Suprapubic skin (tissue), 3 donors: ENCODE results near the gene ZNF497.

Source experiments
- POLR2A ChIP-seq, 2 donors: fragments of 450-650 bp; IDR thresholded peaks; one replicate each; pipeline ENCODE4 v1.6.1; 2017; ENCODE audit warnings: antibody characterized with exemption in 2 of 2, mild to moderate bottlenecking in 2 of 2, moderate library complexity in 2 of 2
- TF ChIP-seq, protein P1 (sequence below), 2 donors: fragments of 200-600 bp in 1 of 2; fragments of 450-650 bp in 1 of 2; sonication (generic) in 1 of 2; IDR thresholded peaks; one replicate each; pipeline ENCODE4 v1.5.1; 2016 to 2019; ENCODE audit warnings: antibody characterized with exemption in 2 of 2, mild to moderate bottlenecking in 1 of 2, moderate library complexity in 1 of 2

DNA sequence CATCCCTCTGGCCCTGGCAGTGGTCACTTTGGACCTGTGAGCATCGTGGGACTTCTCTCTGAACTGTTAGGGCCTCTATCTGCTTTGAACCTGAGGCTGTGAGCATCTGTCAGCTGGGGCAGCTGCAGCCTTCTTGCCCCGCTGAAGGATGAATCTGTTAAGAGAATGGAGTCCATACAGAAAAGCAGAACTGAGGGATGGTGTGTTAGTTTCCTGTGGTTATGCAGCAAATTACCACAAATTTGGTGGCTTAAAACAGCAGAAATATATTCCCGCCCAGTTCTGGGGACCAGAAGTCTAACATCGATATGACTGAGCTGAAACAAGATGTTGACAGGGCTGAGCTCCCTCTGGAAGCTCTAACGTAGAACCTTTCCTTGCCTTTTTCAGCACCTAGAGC lies 1.6 kb upstream of the ZNF497 start:
- TF ChIP-seq, protein P1, sequence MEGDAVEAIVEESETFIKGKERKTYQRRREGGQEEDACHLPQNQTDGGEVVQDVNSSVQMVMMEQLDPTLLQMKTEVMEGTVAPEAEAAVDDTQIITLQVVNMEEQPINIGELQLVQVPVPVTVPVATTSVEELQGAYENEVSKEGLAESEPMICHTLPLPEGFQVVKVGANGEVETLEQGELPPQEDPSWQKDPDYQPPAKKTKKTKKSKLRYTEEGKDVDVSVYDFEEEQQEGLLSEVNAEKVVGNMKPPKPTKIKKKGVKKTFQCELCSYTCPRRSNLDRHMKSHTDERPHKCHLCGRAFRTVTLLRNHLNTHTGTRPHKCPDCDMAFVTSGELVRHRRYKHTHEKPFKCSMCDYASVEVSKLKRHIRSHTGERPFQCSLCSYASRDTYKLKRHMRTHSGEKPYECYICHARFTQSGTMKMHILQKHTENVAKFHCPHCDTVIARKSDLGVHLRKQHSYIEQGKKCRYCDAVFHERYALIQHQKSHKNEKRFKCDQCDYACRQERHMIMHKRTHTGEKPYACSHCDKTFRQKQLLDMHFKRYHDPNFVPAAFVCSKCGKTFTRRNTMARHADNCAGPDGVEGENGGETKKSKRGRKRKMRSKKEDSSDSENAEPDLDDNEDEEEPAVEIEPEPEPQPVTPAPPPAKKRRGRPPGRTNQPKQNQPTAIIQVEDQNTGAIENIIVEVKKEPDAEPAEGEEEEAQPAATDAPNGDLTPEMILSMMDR (IDR thresholded peaks at IDR 0.05): no peak
- TF ChIP-seq POLR2A (IDR thresholded peaks at IDR 0.05): no peak
